ENCODE data around the gene DIPK1C.
"Not testable (repeated sequence)": the region's sequence is repeated elsewhere in the genome, so short reads cannot be mapped to it uniquely, and the experiment has no call there.

Gene DIPK1C

GRCh38 chr18:74457043-74457724 lies at the start of gene DIPK1C:
TSS of gene DIPK1C (minus strand) at chr18:74457308. CDS start at chr18:74457259, 49 bp downstream.
- DNase-seq, result no peak

- DNase-seq, result no peak
These were observed 49.5 kb upstream of the DIPK1C start for GRCh38 chr18:74506448-74507084.

DNA sequence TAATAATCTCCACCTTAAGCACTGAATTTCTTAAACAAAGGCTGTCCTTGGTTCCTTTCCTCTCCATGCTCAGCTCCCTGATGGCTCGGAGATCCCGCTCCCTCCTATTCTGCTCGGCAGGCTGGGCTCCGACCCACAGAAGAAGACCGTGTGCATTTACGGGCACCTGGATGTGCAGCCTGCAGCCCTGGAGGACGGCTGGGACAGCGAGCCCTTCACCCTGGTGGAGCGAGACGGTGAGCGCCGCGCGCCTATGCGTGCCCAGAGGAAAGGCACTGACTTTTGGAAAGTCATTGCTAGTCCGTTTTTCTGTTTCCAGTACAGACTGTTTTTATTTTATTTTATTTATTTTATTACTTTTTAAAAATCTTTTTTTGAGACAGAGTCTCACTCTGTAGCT lies 48.7 kb upstream of the DIPK1C start:
- DNase-seq, result no peak

DNA sequence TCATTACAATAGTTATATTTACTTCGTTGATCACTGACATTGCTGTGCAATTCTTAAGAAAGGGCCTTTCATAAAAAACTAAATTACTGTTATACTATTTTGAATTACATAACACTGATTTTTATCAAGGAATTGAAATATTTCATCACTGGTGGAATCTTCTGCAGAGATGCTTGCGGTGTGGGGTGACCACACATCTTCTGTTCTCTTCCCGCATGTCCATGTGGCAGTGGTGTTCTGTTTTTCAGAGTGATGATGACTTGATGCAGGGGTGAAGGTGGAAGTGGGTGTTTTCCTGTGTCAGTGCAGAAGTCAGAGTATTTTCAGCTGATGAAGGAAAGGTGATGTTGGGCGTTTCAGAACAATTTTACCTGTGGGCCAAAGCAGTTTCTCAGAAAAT lies 46.0 kb upstream of the DIPK1C start:
- DNase-seq, result no peak

GRCh38 chr18:74501386-74501785 lies 44.3 kb upstream of the DIPK1C start:
- no peak for DNase-seq

DNA sequence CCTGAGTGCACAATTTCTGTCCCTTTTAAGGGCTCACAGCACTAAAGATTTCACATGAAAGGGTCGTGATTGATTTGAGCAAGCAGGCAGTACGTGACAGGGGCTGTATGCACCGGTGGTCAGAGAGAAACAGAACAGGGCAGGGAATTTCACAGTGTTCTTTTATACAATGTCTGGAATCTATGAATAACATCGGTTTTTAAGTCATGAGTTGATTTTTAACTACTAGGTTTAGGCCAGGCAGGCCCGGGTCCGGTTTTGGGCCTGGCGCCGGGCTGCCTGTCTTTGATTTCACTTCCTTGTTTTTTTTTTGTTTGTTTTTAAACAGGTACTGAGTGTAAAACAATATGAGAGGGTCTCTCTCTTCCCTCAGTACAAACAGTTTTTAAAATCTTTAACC lies 43.7 kb upstream of the DIPK1C start:
- not testable (repeated sequence) for DNase-seq

DNA sequence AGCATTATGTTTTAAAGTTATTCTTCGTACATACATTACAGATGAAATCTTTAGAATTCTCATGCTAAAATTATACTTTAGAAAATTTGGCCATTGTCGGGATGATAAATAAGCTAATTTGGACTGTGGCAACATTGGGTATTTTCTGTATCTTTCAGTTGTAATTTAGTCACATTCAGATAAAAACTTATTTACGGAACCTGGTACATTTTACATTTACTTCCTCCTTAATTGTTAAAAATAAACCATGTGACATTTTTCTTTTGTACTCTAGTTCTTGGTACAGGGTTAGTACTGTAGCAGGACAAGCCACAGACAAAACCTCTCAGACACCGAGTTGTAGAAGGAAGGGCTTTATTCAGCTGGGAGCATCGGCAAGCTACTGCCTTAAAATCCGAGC lies 43.3 kb upstream of the DIPK1C start:
- no peak for DNase-seq

- no peak for DNase-seq
These were observed 42.5 kb upstream of the DIPK1C start for GRCh38 chr18:74499633-74500032.

DNA sequence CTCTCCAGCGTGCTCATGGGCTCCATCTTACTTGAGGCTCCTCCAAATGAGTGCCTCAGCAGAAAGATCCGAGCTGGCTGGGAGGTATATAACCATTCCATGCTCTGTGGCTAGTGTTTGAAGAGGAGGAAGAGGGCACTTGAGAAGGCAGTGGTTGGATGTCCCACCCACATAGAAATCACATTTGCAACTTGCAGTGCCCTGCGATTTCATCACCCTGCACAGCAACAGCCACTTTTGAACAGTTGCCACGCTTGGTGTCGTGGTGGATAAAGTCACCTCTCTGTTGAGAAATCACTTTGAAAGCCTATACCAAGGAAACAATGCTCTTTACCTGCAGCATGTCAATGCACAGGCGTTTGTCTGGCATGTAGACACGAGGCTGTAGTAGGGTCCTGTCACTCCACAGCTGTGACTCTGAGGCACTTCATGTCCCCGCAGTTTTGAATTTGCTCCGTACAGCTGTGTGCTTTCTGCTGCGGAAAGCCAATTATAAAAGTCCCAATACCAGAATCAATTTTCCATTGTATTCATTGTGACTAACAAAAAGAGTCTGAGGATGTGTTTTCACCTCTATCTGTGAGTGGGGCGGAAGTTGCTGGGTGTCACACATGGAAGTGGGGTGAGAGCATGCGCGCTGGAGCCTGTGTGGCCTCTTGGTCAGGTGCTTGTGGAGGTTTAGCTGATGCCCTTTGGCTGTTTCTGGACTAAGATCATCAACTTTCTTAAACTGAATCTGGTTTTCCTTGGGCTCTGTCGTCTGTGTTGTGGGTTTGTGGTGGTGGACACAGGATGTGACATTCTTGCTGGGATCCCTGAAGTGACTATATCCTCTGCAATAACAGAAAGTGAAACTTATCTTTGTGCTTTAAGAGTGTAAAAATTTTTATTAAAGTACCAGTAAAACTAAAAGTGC lies 41.9 kb upstream of the DIPK1C start:
- no peak for DNase-seq

GRCh38 chr18:74497778-74498177 lies 40.7 kb upstream of the DIPK1C start:
- no peak for DNase-seq

- DNase-seq, result no peak
These were observed 40.2 kb upstream of the DIPK1C start for GRCh38 chr18:74497324-74497676.

DNA sequence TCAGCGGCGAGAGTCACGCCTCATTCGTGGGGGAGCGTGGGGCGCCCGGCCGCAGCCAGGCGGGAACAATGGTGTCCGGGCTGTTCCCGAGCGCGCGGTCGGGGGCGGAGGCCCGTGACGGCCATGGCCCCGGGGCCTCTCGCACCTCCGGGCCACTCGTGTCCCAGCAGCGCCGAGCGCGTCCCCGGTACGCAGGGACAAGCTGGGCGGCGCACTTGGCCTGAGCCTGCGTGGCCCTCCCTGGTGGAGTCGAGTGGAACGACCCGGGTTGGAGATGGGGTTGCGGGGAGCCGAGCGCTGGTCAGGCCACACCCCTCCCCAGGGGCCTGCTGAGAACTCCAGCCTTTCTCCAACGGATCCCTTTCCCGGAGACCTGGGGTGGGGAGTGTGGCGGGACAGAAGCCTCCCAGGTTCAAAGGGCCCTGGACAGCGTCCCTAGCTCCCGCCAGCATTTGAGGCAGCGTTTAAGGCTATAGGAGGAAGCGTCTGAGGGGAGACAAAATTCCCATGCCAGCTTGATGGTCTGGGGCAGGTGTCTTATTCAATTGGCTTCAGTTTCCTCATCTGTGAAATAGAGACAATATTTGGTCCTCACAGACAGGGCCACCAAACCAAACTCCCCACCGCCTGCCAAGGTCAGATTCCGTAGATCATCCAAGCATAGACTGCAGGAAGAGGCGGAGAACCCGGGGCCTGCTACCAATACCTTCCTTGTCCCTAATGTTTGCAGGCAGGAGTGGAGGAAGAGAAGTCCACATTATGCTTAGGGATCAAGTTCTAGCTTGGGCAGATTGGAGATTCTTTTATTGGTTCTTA lies 39.6 kb upstream of the DIPK1C start:
- DNase-seq, result no peak

- peak; percentile 95 for DNase-seq
These were observed 38.7 kb upstream of the DIPK1C start, which contains the start of gene CNDP2 for GRCh38 chr18:74495581-74496507. TSS of gene CNDP2 (plus strand) at chr18:74496363. CDS start at chr18:74499974, 3,611 bp downstream.

DNA sequence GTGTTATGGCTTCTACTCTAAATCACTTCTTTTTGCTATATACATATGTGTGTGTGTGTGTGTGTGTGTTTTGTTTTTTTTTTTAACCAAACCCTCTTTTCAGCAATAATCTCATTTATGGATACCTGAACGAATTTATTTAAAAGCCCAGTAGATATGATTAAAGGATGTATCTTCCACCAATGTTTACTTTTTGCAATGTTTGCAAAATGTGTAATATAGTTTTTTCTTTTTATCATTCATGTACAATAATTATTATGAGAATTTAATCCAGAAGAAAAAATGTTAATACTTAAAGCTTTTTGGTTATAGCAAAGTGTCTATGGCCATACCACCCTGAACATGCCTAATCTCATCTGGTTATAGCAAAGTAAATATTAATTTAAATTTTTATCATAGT lies 37.4 kb upstream of the DIPK1C start:
- DNase-seq, result no peak

- peak; percentile 84 for DNase-seq
These were observed 36.6 kb upstream of the DIPK1C start for GRCh38 chr18:74493689-74494088.

DNA sequence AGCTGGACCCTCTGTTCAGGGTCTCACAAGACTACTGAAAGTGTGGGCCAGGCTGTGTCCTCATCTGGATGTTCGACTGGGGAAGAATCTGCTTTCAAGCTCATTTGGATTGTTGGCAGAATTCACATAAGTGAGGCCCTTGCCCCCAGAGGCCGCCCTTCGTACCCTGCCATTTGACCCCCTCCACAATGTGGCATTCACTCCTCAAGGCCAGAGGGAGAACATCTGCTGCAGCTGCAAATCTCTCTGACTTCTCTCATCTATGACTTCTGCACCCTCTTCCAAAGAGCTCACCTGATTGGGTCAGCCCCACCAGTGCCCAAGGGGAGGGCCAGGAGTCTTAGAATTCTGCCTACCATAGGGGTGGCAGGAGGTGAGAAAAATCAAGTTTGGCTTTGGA lies 35.2 kb upstream of the DIPK1C start:
- DNase-seq, result no peak

GRCh38 chr18:74489676-74490075 lies 32.6 kb upstream of the DIPK1C start:
- no peak for DNase-seq

- no peak for DNase-seq
These were observed 31.8 kb upstream of the DIPK1C start for GRCh38 chr18:74488864-74489263.

DNA sequence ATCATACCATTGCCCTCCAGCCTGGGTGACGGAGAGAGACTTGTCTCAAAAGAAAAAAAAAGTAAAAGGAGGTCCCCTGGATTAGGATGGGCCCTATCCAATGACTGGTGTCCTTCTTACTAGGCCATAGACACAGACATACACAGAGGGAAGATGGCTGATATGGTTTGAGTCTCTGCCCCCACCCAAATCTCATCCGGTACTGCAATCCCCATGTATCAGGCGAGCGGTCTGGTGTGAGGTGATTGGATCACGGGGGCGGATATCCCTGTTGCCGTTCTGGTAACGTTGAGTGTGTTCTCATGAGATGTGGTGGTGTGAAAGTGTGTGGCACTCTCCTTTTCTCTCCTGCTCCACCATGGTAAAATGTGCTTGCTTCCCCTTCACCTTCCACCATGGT lies 31.2 kb upstream of the DIPK1C start:
- no peak for DNase-seq

DNA sequence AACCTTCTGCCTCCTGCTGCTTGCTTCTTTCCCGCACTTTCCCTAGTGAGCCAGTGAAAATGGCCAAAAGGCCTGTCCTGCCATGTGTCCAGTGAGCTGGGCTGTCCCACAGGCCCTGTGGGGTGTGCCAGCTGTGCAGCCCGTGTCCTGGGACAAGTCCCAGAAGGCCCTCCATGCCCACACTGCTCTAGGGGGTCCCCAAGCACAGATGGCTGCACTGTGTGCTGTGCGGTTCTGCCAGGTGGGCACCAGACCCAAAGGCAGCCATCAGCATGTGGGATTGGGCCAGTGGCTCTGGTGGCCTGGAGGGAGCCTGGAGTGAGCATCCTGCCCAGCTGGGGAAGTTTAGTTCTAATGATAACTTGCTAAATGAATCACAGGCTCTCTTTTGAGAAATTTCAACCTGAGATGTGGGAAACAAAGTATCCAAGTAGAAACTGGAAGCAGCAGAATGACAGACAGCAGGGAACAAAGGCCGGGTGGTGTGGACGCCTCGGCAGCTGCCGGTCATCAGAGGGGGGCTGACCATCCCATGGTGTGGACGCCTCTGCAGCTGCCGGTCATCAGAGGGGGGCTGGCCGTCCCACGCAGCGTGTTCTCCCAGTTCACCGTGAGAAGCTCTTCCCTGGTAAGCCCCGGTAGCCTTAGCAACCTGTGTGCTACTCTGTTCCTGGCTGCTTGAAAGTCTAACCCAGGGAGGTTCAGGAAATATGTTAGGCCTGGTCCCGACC lies 29.2 kb upstream of the DIPK1C start:
- DNase-seq, result no peak

DNA sequence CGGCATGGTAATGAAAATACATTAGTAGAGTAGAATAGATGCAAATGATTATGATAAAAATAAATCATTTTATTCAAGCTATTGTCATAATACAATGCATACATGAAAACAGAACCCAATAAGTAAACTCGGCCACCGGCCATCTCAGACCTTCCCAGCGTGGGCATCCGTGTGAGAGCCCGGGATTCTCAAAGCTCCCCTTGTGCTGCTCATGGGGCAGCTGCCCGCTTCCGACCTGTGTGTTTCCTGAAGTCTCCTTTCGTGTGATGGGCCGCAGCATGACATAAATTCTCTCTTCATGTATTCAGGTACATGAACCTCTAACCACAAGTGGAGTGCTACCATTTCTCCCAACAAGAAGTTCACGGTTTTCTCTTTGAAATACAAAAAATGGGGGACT lies 25.6 kb upstream of the DIPK1C start:
- DNase-seq, result no peak

Measured in DMS153 (cell line).